Measurements from ENCODE around the gene MAPKAPK5.

- TF ChIP-seq ASH2L (IDR thresholded peaks at IDR 0.05; ENCODE audit: insufficient read length, low read depth, low read length) = no peak
- no peak for TF ChIP-seq ZNF589 (CRISPR knock-in tag; conservative IDR thresholded peaks at IDR 0.05)
- no peak for TF ChIP-seq TFE3 (CRISPR knock-in tag; IDR thresholded peaks at IDR 0.05)
- TF ChIP-seq ZFP82 (CRISPR knock-in tag; IDR thresholded peaks at IDR 0.05; ENCODE audit: borderline replicate concordance) = no peak
- TF ChIP-seq CTCF (CRISPR knock-in tag; IDR thresholded peaks at IDR 0.05) = no peak
- TF ChIP-seq POLR2A (IDR thresholded peaks at IDR 0.05; ENCODE audit: insufficient read depth in 1 of 2, low read depth in 2 of 2, low read length in 2 of 2) = no peak
Measured at GRCh38 chr12:111867531-111867930, 25.5 kb downstream of the MAPKAPK5 start.

Measured in HepG2 (cell line).